EL (cell line): Measurements from ENCODE around the gene ISM2.

Source experiments
- DNase-seq: peaks from one replicate; pipeline ENCODE4 v3.0.0-alpha.2; 2016

The ISM2 gene

DNA sequence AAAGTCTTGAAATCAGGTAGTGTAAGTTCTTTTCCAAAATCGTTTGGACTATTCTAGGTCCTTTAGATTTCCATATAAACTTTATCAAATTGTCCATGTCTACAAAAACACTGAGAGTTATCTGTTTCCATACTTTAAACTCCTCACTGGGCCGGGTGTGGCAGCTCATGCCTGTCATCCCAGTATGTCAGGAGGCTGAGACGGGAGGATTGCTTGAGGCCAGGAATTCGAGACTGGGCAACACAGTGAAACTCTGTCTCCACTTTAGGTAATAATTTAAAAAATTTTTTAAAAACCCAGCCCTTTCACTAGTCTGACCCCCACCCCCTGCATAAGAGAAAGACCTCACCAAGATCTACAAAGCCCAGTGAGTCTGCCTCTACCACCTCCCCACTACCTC is 6.4 kb upstream of the ISM2 start:
- no peak for DNase-seq

DNA sequence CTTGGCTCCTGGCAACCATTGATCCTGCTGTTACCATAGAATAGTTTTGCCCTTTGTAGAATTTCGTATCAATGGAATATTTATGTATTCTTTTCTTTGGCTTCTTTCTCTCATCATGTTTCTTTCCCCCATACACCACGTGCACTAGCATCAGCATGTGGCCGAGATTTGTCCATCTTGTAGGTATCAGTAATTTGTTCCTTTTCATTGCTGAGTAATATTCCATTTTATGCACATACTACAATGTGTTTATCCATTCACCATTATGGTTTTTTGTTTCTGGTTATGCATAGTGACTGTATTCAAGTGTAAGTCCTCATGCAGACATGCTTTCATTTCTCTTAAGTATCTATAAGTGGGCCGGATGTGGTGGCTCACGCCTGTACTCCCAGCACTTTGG is 4.5 kb upstream of the ISM2 start:
- DNase-seq, result no peak

- no peak for DNase-seq
Measured at GRCh38 chr14:77502109-77502782, 3.6 kb upstream of the ISM2 start.

- DNase-seq, result peak; percentile 15
Measured at GRCh38 chr14:77498984-77499527, 440 bp upstream of the ISM2 start.

- no peak for DNase-seq
Measured at GRCh38 chr14:77495334-77495733, 3.3 kb downstream of the ISM2 start.

GRCh38 chr14:77491056-77491455 is 7.6 kb downstream of the ISM2 start:
- no peak for DNase-seq

DNA sequence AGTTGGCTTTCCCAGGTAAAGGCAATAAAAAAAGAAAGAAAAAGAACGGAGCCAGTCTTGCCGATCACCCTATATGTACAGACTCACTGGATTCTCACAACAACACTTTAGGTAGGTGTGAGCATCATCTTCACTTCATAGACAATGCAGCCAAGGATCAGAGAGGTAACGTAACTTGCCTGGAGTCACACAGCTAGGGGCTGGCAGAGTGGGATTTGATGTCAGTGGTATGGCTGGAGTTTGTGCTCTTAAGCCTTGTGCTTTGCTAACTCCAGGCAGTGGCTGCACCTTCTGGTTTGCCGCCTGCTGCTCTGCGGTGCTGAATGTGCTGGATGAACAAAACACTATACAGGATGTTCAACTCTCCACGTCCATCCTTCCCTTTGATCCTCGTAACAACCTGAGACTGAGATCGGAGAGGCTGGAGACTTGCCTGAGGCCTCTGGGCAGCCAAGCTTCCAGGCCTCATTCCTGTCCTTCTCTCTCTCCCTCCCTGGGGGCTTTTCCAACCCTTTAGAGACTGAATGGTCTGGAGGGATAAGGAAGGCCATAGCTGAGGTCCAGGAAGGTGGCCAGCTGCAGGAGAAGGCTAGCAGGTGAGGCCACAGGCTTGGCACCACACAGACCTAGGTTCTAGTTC is 8.1 kb downstream of the ISM2 start:
- no peak for DNase-seq

- DNase-seq, result no peak
Measured at GRCh38 chr14:77489041-77489440, 9.6 kb downstream of the ISM2 start.

GRCh38 chr14:77488558-77488957 is 10.1 kb downstream of the ISM2 start:
- DNase-seq, result no peak

GRCh38 chr14:77485901-77486678 is 12.5 kb downstream of the ISM2 start:
- peak; percentile 75 for DNase-seq

DNA sequence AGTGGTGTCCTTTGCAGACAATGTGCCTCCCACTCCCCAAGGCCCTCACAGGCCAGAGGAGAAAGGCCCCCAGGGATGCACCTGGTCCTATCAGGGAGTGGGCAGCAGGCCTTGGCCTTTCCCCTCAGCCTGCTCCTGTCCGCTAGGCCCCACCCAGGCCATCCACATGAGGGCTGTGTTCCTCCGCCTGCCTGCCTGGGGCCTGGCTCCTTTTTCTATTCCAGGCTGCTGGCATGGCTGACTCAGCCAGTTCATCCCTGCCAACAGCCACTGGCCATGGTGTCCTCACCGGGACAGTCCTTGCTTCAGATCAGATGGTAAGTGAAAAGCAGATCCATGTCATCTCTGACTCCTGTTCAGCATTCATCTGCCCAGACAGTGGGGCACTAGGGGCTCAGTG is 13.4 kb downstream of the ISM2 start:
- DNase-seq, result peak; percentile 16

DNA sequence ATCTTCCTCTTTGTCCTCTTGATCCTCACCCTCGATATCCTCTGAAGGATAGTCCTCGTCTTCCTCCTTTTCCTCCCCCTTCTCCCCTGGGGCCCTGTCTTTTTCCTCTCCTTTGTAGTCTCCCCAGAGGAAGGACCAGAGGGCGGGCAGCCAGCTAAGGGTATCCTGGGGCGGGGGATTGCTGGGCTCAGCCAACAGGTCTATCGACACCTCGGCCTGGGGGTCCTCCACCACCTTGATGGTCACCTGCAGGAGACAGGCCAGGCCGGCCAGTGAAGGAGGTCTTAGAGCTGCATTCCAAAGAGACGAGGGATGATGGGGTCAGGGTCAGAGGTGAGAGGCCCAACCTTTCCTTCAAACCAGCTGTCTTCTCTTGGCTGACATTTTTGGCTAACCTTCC is 16.2 kb downstream of the ISM2 start:
- no peak for DNase-seq

- no peak for DNase-seq
Measured at GRCh38 chr14:77478796-77479195, 19.8 kb downstream of the ISM2 start.

GRCh38 chr14:77478029-77478428 is 20.6 kb downstream of the ISM2 start:
- DNase-seq, result no peak

DNA sequence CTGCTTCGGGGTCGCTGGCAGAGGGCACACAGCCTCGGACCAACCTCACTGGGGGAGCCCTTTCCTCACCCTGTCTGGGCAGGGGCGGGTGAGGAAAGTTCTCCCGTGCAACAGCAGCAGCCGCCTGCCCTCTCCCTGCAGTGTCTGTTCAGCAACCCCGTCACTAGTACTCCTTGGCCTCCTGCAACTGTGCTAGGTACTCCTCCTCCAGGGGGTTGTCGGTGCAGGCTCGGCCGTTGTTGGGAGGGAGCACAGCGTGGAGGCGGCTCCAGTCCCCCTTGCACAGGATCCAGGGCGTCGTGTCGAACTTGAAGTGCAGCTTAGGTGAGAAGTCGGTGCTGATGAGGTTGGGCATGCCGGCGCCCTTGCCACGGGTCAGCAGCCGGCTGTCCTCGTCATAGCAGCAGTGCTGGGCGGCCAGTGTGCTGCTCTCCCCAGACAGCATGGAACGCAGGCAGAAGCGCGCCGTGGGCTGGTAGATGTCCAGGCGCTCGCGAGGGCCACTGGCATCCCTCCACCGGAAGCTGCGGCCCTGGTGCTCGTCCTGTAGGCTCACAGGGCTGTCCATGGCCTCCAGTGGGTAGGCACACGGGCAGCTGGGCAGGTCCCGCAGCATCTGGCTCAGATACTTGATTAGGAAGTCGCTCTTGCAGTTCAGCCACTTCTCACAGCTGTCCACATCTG is 23.0 kb downstream of the ISM2 start:
- no peak for DNase-seq

GRCh38 chr14:77474479-77475177 is 24.0 kb downstream of the ISM2 start:
- no peak for DNase-seq

DNA sequence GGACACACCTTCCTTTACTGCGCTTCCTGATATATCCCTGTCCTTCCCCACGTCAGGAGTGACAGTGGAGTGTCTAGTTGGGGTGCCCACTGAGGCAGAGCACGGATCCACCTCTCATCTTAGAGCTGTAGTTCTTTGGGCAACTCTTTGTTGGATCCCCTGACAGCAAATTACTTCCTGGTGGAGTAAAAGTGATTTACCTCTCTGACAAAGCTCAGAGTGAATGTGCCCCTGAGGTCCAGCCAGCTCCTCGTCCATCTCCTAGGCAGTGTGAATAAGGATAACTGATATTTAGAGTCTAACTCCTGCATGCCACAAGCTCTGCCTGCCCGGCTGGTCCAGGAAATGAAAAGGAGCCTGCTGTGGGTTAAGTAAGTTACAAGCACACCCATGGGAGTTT is 24.7 kb downstream of the ISM2 start:
- no peak for DNase-seq

DNA sequence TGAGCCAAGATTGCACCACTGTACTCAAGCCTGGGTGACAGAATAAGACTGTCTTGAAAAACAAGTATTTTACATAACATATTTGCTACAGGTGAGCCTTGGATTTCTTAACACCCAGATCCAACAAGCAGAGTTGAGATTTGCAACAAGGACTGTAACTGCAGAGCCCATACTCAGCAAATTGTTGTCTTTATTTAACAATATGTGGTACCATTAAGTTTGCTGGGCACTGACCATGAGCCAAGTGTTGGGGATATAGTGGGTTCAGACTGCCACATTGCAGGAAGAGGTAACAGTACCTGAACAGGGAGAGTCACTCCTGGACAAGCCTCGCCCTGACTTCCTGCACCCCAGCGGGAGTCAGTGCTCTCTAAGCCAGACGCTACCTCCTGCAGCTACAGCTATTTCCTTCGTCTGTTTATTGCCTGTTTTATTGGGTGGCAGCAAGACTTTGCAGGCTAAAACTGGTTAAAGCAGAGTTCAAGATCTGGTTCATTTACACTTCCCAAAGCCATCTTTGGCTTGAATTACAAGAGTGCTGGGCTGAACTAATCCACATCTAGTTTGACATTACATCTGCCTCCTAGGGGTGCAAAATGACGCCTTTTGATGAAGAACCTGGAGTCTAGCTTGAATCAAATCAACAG is 28.3 kb downstream of the ISM2 start:
- DNase-seq, result no peak

GRCh38 chr14:77469539-77469938 is 29.1 kb downstream of the ISM2 start:
- DNase-seq, result no peak

GRCh38 chr14:77469067-77469505 is 29.5 kb downstream of the ISM2 start:
- DNase-seq, result no peak

- no peak for DNase-seq
Measured at GRCh38 chr14:77467801-77468200, 30.8 kb downstream of the ISM2 start.
